Stimulated activated CD4-positive, alpha-beta T cell treated with anti-CD3 and anti-CD28 coated beads, TNF-alpha, amount 100 ng/mL, for 24 hours (primary cell): ENCODE results near the gene PTGES2.

Experiments
- DNase-seq, 3 experiments: peaks; one replicate each; pipeline ENCODE4 v3.0.0-alpha.2; 2020; ENCODE audit warnings: low read depth in 3 of 3

The PTGES2 gene

GRCh38 chr9:128127568-128127989 is at the start of gene PTGES2:
TSS of gene PTGES2 (minus strand) at chr9:128127729. CDS start at chr9:128127717, 12 bp downstream.
- DNase-seq, result peak; percentile 45 to 78 (median 62)

- DNase-seq, result no peak
Observed at GRCh38 chr9:128175726-128176125, 48.2 kb upstream of the PTGES2 start.

- no peak for DNase-seq
Observed at GRCh38 chr9:128175102-128175563, 47.6 kb upstream of the PTGES2 start.

GRCh38 chr9:128174062-128174461 is 46.5 kb upstream of the PTGES2 start:
- DNase-seq, result no peak

- no peak for DNase-seq
Observed at GRCh38 chr9:128169925-128170324, 42.4 kb upstream of the PTGES2 start.

GRCh38 chr9:128169492-128169891 is 42.0 kb upstream of the PTGES2 start:
- DNase-seq, result no peak

- DNase-seq, result no peak
Observed at GRCh38 chr9:128168731-128169308, 41.3 kb upstream of the PTGES2 start.

- DNase-seq, result no peak
Observed at GRCh38 chr9:128167209-128167608, 39.7 kb upstream of the PTGES2 start.

GRCh38 chr9:128166169-128166568 is 38.6 kb upstream of the PTGES2 start:
- DNase-seq, result no peak

GRCh38 chr9:128164307-128164885 is 36.9 kb upstream of the PTGES2 start:
- DNase-seq, result no peak

- DNase-seq, result no peak
Observed at GRCh38 chr9:128163523-128164306, 36.2 kb upstream of the PTGES2 start.

- no peak for DNase-seq
Observed at GRCh38 chr9:128163027-128163515, 35.5 kb upstream of the PTGES2 start.

- no peak for DNase-seq
Observed at GRCh38 chr9:128162215-128163026, 34.9 kb upstream of the PTGES2 start.

GRCh38 chr9:128161215-128161902 is 33.8 kb upstream of the PTGES2 start:
- no peak for DNase-seq

- DNase-seq, result peak; percentile 21 to 58 (median 24)
Observed at GRCh38 chr9:128160603-128160987, 33.1 kb upstream of the PTGES2 start.

- peak; percentile 86 to 94 (median 89) for DNase-seq
Observed at GRCh38 chr9:128159784-128160602, 32.5 kb upstream of the PTGES2 start, which contains the start of gene BBLN. TSS of gene BBLN (plus strand) at chr9:128160265. CDS start at chr9:128160408, 143 bp downstream.

- DNase-seq, result peak in 2 of 3 experiments; percentile 6 to 30
Observed at GRCh38 chr9:128159522-128159783, 31.9 kb upstream of the PTGES2 start.

GRCh38 chr9:128155736-128156500 is 28.4 kb upstream of the PTGES2 start:
- no peak for DNase-seq

GRCh38 chr9:128153947-128154695 is 26.6 kb upstream of the PTGES2 start:
- DNase-seq, result no peak
